AG09319 (cell line): ENCODE data around the gene C19orf18.

Experiments used
- DNase-seq: peaks from one replicate; pipeline ENCODE4 v3.0.0-alpha.2; 2010; ENCODE audit warnings: low read depth; ENCODE audit errors: extremely low read depth
- TF ChIP-seq, protein P1 (sequence below): IDR thresholded peaks from 2 replicates; pipeline ENCODE4 v1.5.1; 2011; ENCODE audit warnings: low read depth, mild to moderate bottlenecking, inconsistent platforms, low read length, moderate library complexity

The C19orf18 gene

DNA sequence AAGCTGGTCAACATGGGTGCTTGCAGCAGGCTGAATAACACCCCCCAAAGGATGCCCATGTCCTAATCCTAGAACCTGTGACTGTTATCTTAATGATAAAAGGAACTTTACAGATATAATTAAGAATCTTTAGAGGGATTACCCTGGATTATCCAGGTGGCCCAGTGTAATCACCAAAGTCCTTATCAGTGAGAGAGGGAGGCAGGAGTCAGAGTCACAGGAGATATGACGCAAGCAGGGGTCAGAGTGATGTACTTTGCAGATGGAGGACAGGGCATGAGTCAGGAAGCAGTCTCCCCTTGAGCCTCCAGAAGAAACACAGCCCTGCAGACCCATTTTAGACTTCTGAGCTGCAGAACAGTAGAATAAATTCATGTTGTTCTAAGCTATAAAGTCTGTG, 18.5 kb upstream of the C19orf18 start:
- TF ChIP-seq, protein P1, sequence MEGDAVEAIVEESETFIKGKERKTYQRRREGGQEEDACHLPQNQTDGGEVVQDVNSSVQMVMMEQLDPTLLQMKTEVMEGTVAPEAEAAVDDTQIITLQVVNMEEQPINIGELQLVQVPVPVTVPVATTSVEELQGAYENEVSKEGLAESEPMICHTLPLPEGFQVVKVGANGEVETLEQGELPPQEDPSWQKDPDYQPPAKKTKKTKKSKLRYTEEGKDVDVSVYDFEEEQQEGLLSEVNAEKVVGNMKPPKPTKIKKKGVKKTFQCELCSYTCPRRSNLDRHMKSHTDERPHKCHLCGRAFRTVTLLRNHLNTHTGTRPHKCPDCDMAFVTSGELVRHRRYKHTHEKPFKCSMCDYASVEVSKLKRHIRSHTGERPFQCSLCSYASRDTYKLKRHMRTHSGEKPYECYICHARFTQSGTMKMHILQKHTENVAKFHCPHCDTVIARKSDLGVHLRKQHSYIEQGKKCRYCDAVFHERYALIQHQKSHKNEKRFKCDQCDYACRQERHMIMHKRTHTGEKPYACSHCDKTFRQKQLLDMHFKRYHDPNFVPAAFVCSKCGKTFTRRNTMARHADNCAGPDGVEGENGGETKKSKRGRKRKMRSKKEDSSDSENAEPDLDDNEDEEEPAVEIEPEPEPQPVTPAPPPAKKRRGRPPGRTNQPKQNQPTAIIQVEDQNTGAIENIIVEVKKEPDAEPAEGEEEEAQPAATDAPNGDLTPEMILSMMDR = no peak
- DNase-seq = no peak

DNA sequence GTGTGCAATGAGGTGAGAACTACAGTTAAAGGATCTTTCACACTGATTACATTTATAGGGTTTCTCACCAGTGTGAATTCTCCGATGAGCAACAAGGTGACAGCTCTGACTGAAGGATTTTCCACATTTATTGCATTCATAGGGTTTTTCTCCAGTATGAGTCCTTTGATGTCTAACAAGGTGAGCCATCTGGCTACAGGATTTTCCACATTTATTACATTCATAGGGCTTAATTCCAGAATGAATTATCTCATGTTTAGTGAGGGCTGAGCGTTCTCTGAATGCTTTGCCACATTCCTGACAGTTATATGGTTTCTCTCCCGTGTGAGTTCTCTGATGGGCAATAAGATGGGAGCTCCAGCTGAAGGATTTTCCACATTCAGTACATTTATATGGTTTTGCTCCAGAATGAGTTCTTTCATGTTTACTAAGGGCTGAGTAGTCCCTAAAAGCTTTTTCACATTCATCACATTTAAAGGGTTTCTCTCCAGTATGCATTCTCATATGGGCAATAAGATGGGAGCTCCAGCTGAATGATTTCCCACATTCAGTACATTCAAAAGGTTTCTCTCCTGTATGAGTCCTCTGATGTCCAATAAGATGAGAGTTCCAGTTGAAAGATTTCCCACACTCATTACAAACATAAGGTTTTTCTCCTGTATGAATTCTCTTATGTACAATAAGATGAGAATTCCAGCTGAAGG, 4.4 kb upstream of the C19orf18 start:
- no peak for DNase-seq

DNA sequence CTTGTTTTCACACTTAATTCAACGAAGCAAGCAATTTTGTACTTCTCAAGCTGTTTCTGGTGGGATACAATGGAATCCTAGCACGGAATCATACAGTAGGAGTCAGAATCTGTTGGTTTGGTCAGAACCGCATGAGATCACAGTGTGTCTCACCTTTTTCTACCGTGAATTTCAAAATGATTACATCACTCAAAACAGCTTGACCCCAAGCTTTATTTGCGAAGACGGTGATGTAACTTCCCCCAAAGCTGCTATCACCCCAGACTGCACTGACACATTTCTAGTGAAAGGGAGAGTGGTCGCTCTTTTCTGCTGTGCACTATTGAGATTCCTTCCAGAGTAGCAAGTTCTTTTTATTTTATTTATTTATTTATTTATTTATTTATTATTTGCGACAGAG, 9.6 kb downstream of the C19orf18 start:
- TF ChIP-seq, protein P1 = no peak
- no peak for DNase-seq

More for the DNA sequence above, 4.4 kb upstream of the C19orf18 start:
- TF ChIP-seq, protein P1 = no peak

DNA sequence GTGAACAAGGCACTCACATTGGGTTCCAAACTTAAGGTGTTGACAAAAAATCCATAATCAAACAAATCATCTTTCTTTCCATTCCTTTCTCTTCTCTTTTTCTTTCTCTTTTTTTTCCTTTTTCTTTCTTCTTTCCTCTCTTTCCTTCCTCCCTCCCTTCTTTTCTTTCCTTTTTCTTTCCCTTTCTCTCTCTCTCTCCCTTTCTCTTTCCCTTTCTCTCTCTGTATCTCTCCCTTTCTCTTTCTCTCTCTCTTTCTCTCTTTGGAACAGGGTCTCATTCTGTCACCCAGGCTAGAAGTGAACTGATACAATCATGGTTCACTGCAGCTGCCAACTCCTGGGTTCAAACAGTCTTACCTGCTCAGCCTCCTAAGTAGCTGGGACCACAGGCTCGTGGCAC, 12.5 kb downstream of the C19orf18 start:
- TF ChIP-seq, protein P1 = no peak
- no peak for DNase-seq

DNA sequence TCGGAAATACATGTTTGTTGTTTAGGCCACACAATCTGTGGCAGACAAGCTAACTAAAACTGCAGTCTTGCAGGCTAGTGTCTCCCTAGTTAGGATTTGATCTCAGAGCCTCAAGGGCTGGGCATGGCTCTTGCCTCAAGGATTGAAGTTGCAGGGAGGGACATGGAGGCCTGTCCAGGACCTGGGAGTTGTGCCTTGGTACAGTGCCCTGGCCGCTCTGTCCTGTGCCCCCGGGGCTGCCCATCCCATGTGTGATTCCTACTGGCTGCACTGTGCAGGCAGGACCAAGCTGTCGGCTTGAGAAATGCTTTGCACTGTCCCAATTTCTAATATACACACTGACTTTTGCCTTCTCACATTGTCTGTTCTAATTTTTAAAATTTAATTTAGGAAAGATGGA, 19.3 kb downstream of the C19orf18 start:
- TF ChIP-seq, protein P1 = no peak
- DNase-seq = no peak

DNA sequence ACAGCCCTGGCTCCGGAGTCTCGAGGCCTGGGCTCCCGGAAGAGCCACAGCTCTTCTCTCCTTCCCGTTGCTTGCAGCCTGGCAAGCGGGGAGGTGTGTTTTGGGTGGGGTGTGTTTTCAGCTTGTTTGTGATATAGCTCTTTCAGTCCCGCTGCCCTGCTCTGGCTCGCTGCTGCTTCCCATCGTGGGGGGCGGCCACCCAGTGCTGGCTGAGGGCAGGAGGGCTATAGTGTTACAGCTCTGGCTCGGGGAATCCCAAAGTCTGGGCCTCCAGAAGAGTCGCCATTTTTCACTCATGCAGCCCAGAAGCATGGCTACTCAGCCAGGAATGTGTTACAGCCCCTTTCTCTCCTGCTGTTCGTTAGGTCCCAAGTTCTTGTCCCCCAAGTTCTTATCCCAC, 24.6 kb downstream of the C19orf18 start:
- TF ChIP-seq, protein P1 = no peak
- no peak for DNase-seq

DNA sequence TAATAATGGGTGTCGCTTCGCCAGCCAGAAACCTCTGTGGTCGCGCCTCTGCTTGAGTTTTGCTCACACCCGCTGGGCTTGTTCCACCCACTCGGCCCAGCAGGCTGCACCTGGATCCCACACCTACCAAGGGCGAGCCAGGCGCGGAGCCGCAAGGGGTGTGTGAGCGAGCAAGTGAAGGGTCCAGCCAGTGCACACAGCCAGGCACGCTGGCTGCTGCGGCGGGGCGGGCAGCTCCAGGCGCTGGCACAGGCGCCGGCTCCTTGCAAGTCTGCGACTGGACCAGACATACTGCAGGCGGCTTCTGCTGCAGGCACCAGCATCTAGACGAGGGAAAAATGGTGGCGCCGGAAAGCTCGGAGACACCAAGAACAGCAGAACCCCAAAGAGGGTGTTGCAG, 25.0 kb downstream of the C19orf18 start:
- no peak for DNase-seq
- TF ChIP-seq, protein P1 = no peak
